Measurements from ENCODE around the gene NR3C2. TPM values are rescaled to one million over a fixed set of nuclear protein-coding genes. Genes with fewer than 3 reads are reported as not detected.
"Not testable (repeated sequence)": the region's sequence is repeated elsewhere in the genome, so short reads cannot be mapped to it uniquely, and the experiment has no call there.

NR3C2 gene
- total and polyA plus RNA-seq, 2 experiments from 2014 or later = 1.2 to 3.0 TPM

DNA sequence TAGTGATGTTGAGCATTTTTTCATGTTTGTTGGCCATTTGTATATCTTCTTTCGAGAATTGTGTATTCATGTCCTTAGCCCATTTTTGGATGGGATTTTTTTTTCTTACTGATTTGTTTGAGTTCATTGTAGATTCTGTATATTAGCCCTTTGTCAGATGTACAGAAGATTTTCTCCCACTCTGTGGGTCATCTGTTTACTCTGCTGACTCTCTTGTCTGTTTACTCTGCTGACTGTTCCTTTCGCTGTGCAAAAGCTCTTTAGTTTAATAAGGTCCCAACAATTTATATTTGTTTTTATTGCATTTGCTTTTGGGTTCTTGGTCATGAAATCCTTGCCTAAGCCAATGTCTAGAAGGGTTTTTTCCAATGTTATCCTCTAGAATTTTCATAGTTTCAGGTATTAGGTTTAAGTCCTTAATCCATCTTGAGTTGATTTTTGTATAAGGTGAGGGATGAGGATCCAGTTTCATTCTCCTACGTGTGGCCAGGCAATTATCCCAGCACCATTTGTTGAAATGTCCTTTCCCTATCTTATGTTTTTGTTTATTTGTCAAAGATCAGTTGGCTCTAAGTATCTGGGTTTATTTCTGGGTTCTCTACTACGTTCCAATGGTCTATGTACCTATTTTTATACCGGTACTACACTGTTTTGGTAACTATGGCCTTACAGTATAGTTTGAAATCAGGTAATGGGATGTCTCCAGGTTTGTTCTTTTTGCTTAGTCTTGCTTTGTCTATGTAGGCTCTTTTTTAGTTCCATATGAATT is 254.6 kb downstream of the NR3C2 start:
- not testable (repeated sequence) for DNase-seq (ENCODE audit: low spot score); H3K4me1 Mint-ChIP-seq; H3K27me3 Mint-ChIP-seq (ENCODE audit: insufficient read depth, low read depth, poor library complexity); H3K36me3 ChIP-seq (ENCODE audit: insufficient read depth); H3K9me2 ChIP-seq (ENCODE audit: insufficient read depth); H3K36me3 Mint-ChIP-seq (ENCODE audit: low read depth); H3K27me3 ChIP-seq (ENCODE audit: insufficient read depth); H3K79me2 ChIP-seq (replicated peaks; ENCODE audit: insufficient read depth); ATAC-seq; H3K4me1 ChIP-seq (ENCODE audit: insufficient read depth); H3K9me3 Mint-ChIP-seq; H2AFZ ChIP-seq; H3K4me3 Mint-ChIP-seq; H4K20me1 ChIP-seq (replicated peaks; ENCODE audit: insufficient read depth); H3K4me3 ChIP-seq; H3F3A ChIP-seq (replicated peaks; ENCODE audit: low read depth); H3K4me2 ChIP-seq; H3K27ac Mint-ChIP-seq; H3K27ac ChIP-seq (ENCODE audit: low read depth)

- Histone ChIP-seq H3K4me3 (no peak overlapping the region), H3K9me2 (ENCODE audit: insufficient read depth) (0 out of 2 replicates have a peak, but pooled peaks cover 4% of the 10 kb centered on the region), H3K79me2 (replicated peaks; ENCODE audit: insufficient read depth) (no peaks in the 10 kb centered on the region), H2AFZ (no peak overlapping the region), H3K4me2 (no peak overlapping the region), H3F3A (replicated peaks; ENCODE audit: low read depth) (no peaks in the 10 kb centered on the region), H3K4me1 (ENCODE audit: insufficient read depth) (no peaks in the 10 kb centered on the region), H3K36me3 (ENCODE audit: insufficient read depth) (no peaks in the 10 kb centered on the region), H3K27me3 (ENCODE audit: insufficient read depth) (no peaks in the 10 kb centered on the region), H3K27ac (ENCODE audit: low read depth) (no peak overlapping the region), H4K20me1 (replicated peaks; ENCODE audit: insufficient read depth) (no peaks in the 10 kb centered on the region)
- H3K9me3 Mint-ChIP-seq = no peaks in the 10 kb centered on the region
- H3K4me3 Mint-ChIP-seq = no peak overlapping the region
- peaks cover 3% of the 10 kb centered on the region for H3K27me3 Mint-ChIP-seq (ENCODE audit: insufficient read depth, low read depth, poor library complexity)
- no peak overlapping the region for H3K27ac Mint-ChIP-seq
- DNase-seq (ENCODE audit: low spot score) (no peak), ATAC-seq (no peak)
- no peaks in the 10 kb centered on the region for H3K36me3 Mint-ChIP-seq (ENCODE audit: low read depth)
- H3K4me1 Mint-ChIP-seq = 0 out of 3 replicates have a peak, but pooled peaks cover 7% of the 10 kb centered on the region
- TF ChIP-seq NANOG (IDR thresholded peaks at IDR 0.05; ENCODE audit: borderline replicate concordance) = no peak
- no peak for TF ChIP-seq STAT1 (IDR thresholded peaks at IDR 0.05; ENCODE audit: unreplicated experiment)
- no peak for TF ChIP-seq ZNF331 (CRISPR knock-in tag; IDR thresholded peaks at IDR 0.05; ENCODE audit: low read depth)
- no peak for TF ChIP-seq ZNF462 (CRISPR knock-in tag; IDR thresholded peaks at IDR 0.05)
- TF ChIP-seq CREB1 (CRISPR knock-in tag; IDR thresholded peaks at IDR 0.05; ENCODE audit: low read depth) = no peak
- TF ChIP-seq POLR2AphosphoS5 (IDR thresholded peaks at IDR 0.05; ENCODE audit: low read depth) = no peak
- no peak for TF ChIP-seq ZNF114 (CRISPR knock-in tag; IDR thresholded peaks at IDR 0.05)
- TF ChIP-seq EZH2 (IDR thresholded peaks at IDR 0.05; ENCODE audit: low read depth, unreplicated experiment) = no peak
- TF ChIP-seq, protein P1, sequence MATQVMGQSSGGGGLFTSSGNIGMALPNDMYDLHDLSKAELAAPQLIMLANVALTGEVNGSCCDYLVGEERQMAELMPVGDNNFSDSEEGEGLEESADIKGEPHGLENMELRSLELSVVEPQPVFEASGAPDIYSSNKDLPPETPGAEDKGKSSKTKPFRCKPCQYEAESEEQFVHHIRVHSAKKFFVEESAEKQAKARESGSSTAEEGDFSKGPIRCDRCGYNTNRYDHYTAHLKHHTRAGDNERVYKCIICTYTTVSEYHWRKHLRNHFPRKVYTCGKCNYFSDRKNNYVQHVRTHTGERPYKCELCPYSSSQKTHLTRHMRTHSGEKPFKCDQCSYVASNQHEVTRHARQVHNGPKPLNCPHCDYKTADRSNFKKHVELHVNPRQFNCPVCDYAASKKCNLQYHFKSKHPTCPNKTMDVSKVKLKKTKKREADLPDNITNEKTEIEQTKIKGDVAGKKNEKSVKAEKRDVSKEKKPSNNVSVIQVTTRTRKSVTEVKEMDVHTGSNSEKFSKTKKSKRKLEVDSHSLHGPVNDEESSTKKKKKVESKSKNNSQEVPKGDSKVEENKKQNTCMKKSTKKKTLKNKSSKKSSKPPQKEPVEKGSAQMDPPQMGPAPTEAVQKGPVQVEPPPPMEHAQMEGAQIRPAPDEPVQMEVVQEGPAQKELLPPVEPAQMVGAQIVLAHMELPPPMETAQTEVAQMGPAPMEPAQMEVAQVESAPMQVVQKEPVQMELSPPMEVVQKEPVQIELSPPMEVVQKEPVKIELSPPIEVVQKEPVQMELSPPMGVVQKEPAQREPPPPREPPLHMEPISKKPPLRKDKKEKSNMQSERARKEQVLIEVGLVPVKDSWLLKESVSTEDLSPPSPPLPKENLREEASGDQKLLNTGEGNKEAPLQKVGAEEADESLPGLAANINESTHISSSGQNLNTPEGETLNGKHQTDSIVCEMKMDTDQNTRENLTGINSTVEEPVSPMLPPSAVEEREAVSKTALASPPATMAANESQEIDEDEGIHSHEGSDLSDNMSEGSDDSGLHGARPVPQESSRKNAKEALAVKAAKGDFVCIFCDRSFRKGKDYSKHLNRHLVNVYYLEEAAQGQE (IDR thresholded peaks at IDR 0.05; ENCODE audit: unreplicated experiment) = no peak
- no peak for TF ChIP-seq JUNB (IDR thresholded peaks at IDR 0.05; ENCODE audit: unreplicated experiment)
- no peak for TF ChIP-seq EZH2phosphoT487 (IDR thresholded peaks at IDR 0.05; ENCODE audit: unreplicated experiment)
These were observed 257.3 kb downstream of the NR3C2 start for GRCh38 chr4:148184922-148185321.
